ENCODE measurements around the gene IL5RA.

Gene IL5RA, protein sequence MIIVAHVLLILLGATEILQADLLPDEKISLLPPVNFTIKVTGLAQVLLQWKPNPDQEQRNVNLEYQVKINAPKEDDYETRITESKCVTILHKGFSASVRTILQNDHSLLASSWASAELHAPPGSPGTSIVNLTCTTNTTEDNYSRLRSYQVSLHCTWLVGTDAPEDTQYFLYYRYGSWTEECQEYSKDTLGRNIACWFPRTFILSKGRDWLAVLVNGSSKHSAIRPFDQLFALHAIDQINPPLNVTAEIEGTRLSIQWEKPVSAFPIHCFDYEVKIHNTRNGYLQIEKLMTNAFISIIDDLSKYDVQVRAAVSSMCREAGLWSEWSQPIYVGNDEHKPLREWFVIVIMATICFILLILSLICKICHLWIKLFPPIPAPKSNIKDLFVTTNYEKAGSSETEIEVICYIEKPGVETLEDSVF

DNA sequence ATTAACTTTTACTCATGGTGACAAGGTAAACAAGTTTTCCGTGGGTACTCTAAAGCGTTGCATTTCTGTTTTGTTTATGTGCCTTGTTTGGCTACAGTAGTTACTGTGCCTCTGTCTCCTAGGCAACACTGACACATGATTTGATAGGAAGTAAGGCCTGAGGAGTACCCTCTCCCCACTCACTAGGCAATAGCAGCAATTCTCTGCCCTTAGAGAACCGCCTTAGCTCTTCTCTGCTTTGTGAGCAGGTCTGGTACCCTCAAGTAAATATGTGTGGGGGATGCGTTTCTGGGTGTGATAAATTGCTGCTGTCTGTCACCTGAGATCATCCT lies at the start of gene IL5RA:
Gene IL5RA, minus strand, starts transcription at position 76 of the 332 bp plus-strand sequence. CDS start 5,390 bp downstream, outside the sequence.
- DNase-seq: no peak

DNA sequence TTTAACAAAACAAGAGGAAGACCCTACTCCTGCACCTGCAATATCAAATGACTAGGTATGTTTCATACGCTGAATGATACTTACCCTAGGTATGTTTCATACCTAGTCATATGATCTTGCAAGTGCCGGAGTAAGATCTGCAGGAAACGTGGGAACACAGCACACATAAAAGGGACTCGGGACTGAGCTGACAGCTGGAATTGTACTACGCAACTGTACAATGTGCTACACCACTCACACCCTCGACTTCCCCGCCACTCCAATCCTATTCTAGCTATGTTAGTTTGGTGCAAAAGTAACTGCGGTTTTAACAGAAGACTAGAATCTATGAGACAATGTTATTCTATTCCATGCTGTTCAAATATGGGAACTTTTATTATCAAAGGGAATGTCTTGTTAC lies 47.3 kb upstream of the IL5RA start:
- DNase-seq: no peak

- DNase-seq: no peak
Observed at GRCh38 chr3:3154879-3155610, 44.9 kb upstream of the IL5RA start.

- DNase-seq: no peak
Observed at GRCh38 chr3:3151513-3151912, 41.3 kb upstream of the IL5RA start.

- no peak for DNase-seq
Observed at GRCh38 chr3:3149560-3149959, 39.4 kb upstream of the IL5RA start.

- no peak for DNase-seq
Observed at GRCh38 chr3:3145831-3146230, 35.7 kb upstream of the IL5RA start.

DNA sequence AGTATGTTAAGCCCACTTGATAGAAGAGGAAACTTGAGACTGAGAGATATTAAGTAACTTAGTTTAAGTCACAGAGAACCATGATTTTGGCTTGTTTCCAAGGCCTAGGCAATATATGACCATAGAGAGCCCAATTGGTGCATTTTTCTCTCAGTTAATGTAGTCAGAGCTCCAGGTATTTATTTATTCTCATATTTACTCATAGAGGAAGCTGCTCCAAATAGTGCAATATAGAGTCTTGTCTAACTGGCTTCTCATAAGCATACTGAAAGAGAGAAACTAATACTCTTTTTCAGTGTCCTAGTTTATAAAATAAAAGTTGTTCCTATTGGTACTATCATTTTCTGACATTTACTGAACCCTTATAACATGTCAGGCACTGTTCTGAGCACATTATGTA lies 31.8 kb upstream of the IL5RA start:
- DNase-seq: no peak

- DNase-seq: no peak
Observed at GRCh38 chr3:3137526-3137925, 27.4 kb upstream of the IL5RA start.

- no peak for DNase-seq
Observed at GRCh38 chr3:3134750-3135448, 24.7 kb upstream of the IL5RA start.

DNA sequence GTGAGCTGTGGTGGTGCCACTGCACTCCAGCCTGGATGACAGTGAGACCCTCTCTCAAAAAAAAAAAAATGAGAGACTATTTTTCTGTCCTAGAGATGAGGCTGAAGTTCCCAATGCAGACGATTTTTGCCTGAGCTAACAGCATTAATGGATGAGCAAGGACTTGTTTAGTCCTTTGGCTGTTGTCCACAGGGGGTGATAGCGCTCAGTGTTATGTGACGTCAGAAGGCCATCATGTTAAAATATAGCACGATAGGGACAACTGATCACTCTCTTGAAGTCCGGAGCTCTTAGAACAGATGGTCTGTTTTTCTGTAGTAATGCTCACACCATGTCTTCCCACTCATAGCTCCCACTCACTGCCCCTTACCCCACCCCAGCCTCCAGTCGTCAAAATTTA lies 23.3 kb upstream of the IL5RA start:
- DNase-seq: no peak

GRCh38 chr3:3129579-3129978 lies 19.4 kb upstream of the IL5RA start:
- no peak for DNase-seq

DNA sequence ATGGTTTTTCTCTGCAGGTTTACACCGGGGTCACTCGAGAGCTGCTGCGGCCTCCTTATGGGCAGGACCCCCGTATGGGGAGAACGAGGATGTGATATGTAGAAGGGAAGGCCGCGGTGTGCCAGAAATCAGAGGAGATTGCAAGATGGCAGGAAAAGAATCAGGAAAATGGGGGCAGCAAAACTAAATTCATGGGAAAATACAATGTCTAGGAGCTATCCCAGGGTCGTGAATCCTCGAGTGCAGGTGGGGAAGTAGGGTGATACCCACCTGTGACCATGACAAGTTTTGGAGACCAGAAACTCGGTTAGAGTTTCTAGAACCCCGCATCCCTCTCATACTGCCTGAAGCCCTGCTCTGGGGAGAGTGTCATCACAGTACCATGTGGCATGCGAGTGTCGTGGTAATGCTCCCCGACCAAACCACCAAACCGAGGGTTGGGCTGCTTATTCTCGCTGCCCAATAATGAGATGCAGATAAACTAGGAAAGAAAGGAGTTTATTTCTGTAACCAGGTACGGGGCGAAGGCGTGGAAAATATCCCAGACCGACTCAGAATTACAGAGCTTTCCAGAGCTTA lies 17.3 kb upstream of the IL5RA start:
- no peak for DNase-seq

- peak; percentile 96 for DNase-seq
Observed at GRCh38 chr3:3126477-3127431, 16.6 kb upstream of the IL5RA start, which contains the start of gene TRNT1. TSS of gene TRNT1 (plus strand) at chr3:3126940. CDS start at chr3:3129041, 2,101 bp downstream.

GRCh38 chr3:3125977-3126376 lies 15.8 kb upstream of the IL5RA start:
- DNase-seq: no peak

DNA sequence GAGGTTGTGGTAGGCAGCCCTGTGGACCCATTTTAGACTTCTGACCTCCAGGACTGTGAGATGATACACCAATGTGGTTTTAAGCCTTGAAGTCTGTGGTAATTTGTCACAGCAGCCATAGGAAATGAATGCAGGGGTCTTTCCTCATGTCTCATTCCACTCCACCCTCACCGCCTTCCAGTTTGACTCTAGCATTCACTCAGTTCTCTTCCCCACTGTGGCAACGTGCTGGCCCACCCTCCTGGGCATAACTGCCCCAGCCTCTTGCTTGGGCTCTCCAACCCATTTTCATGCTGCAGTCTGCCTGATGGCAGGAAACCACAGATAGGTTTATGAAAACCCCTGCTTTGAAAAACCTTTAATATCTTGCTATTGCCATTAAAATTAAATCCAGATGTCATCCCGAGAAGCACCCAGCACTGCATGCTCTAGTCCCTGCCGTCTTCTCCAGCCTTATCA lies 9.2 kb upstream of the IL5RA start:
- no peak for DNase-seq

DNA sequence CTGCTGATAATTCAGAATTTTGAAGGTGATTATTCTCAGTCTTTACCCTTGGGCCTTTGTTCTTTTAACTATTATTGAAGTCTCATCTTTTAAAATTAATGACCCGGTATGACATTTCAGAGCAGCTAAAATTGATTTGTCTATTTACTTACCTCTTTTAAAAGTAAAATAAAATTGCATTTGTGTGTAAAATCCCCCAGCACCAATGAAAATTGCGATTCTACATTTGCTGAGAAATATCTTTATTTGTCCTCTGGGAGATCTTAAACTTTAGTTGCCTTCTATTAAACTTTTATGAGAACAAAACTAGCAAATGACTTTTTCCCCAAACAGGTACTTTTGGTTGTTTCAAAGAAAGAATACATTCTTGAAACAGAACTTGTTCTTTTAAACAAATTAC lies 7.5 kb upstream of the IL5RA start:
- DNase-seq: no peak

- no peak for DNase-seq
Observed at GRCh38 chr3:3113042-3113709, 3.0 kb upstream of the IL5RA start.

DNA sequence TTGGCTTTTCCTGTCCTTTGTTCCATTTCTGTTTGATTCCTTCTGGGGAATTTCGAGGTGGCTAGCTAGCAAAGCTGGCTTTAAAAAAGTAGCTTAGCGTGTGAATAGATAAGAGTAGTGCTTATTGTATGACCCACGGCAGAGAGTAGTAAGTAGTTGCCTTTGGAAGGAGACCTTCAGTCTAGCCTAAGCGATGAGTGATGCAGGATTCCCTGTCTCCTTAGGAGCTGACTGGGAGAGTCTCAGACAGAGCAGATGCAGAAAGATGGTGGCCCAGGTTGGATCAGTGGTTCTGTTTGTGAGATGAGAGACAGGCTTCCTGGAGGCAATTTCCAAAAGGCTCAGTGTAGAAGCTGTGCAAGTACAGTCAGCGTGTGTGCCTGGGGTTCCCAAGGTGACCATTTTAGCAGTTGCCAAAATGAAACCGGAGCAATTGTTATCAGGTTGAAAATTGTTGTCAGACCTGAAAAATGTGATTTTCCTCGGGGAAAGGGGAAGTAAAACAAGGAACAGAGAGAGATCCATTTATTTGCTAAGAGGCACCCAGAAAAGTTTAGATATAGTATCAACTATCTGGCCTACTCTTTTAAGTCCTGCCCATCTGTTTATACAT lies 681 bp upstream of the IL5RA start:
- DNase-seq: no peak

DNA sequence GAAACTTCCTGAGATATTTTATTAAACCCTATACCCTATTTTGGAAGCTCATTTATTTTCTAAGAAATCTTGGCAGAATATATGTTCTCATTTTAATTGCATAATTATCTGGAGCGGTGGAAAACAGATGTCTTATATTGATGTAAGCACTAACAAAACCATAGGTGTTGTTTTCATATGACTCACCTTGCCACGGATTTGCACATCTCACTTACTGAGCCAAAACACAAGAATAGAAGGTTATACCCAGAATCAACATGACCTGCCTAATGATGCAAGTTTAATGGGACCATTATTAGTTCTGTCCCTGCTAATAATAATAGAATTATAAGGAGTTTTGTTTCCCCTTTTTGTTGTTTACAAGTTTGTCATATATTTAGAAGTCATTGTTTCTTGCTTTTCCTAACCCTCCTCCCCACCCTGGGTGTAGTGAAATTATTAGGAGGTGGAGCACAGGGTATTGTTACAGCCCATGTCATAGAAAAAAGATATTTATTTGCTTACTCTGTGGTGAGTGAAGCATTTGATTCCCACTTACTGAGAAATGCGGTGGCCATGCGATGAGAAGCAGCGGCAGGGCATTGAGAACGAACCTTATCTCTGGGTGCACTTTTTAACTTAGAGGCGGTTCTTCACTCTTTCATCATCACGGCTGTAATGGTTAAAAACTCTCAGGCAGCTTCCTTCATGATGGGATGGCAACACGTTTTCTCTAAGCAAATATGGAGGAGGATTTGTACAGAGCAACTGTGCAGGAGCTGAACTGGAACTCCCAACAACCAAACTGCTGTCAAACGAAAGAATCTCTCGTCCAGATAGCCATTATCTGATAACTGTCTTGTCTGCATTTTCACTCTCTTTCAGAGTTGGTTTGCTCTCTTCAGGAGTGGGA lies 521 bp downstream of the IL5RA start:
- DNase-seq: no peak

DNA sequence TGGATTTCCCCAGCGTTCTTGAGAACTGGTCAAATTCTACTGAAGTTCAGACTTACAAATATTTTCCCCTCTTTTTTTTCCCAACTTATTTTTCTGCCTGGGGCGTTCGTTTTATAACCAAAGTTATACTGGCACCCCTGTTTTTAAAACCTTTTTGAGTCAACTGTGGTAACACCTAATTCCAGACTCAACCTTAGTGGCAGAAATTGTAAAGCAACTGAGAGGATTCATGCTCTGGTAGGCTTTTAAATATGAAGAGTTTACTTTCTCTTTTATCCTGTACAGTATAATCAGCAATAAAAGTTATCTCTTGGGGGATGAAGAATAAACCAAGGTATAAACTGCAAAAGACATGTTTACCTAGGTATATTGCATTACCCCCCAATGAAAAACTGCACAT lies 2.3 kb downstream of the IL5RA start:
- no peak for DNase-seq
